Karpas-422 (cell line): ENCODE results near the gene CORO1A. TPM values are rescaled to one million over a fixed set of nuclear protein-coding genes. Genes with fewer than 3 reads are reported as not detected.

ENCODE experiments used
- DNase-seq: peaks from one replicate; pipeline ENCODE4 v3.0.0-alpha.2; 2015
- H2AFZ ChIP-seq: fragments of 200-600 bp; sonication (generic); 2 replicates; pipeline ENCODE4 v1.6.1; 2014; ENCODE audit warnings: antibody characterized with exemption, low read length, mixed read lengths
- H3K27ac ChIP-seq: fragments of 200-600 bp; sonication (generic); 2 replicates; pipeline ENCODE4 v1.5.1; 2014; ENCODE audit warnings: mild to moderate bottlenecking, low read length, moderate library complexity
- H3K27me3 ChIP-seq: fragments of 200-600 bp; sonication (generic); 2 replicates; pipeline ENCODE4 v1.6.1; 2014; ENCODE audit warnings: low read length, mixed read lengths
- H3K36me3 ChIP-seq: fragments of 200-600 bp; sonication (generic); 2 replicates; pipeline ENCODE4 v1.6.1; 2014; ENCODE audit warnings: low read length, mixed read lengths; ENCODE audit not compliant: insufficient read depth
- H3K4me1 ChIP-seq: fragments of 200-600 bp; sonication (generic); 2 replicates; pipeline ENCODE4 v1.6.1; 2014; ENCODE audit warnings: mild to moderate bottlenecking, low read length, mixed read lengths
- H3K4me2 ChIP-seq: fragments of 200-600 bp; sonication (generic); 2 replicates; pipeline ENCODE4 v1.6.1; 2014; ENCODE audit warnings: low read length, low read depth, mild to moderate bottlenecking; ENCODE audit not compliant: poor library complexity, severe bottlenecking
- H3K4me3 ChIP-seq: fragments of 200-600 bp; sonication (generic); 2 replicates; pipeline ENCODE4 v1.5.1; 2014; ENCODE audit warnings: mild to moderate bottlenecking, antibody characterized with exemption, low read length, mixed read lengths
- H3K79me2 ChIP-seq: fragments of 200-600 bp; sonication (generic); 2 replicates; pipeline ENCODE4 v1.6.1; 2014; ENCODE audit warnings: mild to moderate bottlenecking, low read length, mixed read lengths
- H3K9ac ChIP-seq: fragments of 200-600 bp; sonication (generic); 2 replicates; pipeline ENCODE4 v1.6.0; 2014; ENCODE audit warnings: low read length
- H3K9me2 ChIP-seq: fragments of 200-600 bp; sonication (generic), shearing (Covaris generic); replicated peaks from 2 replicates; pipeline ENCODE4 v1.6.0; 2014; ENCODE audit warnings: mild to moderate bottlenecking, low read length, moderate library complexity; ENCODE audit not compliant: insufficient read depth
- H3K9me3 ChIP-seq: fragments of 300-700, 200-600 bp; sonication (generic); 2 replicates; pipeline ENCODE4 v1.6.1; 2014; ENCODE audit warnings: low read length, mixed read lengths
- H4K20me1 ChIP-seq: fragments of 200-600 bp; sonication (generic); 2 replicates; pipeline ENCODE4 v1.6.1; 2014; ENCODE audit warnings: mild to moderate bottlenecking, antibody characterized with exemption, low read length, low read depth; ENCODE audit not compliant: insufficient read depth
- total RNA-seq: library from RNA; depleted of rRNA; stranded (reverse); fragments of >200 nt; shearing (Covaris generic); gene quantifications from 2 replicates; pipeline ENCODE4 v1.2.3, GENCODE V29; 2014; ENCODE audit warnings: low replicate concordance; rRNA removed

The CORO1A gene
- 362 and 820 TPM in 2 replicates for total RNA-seq

DNA sequence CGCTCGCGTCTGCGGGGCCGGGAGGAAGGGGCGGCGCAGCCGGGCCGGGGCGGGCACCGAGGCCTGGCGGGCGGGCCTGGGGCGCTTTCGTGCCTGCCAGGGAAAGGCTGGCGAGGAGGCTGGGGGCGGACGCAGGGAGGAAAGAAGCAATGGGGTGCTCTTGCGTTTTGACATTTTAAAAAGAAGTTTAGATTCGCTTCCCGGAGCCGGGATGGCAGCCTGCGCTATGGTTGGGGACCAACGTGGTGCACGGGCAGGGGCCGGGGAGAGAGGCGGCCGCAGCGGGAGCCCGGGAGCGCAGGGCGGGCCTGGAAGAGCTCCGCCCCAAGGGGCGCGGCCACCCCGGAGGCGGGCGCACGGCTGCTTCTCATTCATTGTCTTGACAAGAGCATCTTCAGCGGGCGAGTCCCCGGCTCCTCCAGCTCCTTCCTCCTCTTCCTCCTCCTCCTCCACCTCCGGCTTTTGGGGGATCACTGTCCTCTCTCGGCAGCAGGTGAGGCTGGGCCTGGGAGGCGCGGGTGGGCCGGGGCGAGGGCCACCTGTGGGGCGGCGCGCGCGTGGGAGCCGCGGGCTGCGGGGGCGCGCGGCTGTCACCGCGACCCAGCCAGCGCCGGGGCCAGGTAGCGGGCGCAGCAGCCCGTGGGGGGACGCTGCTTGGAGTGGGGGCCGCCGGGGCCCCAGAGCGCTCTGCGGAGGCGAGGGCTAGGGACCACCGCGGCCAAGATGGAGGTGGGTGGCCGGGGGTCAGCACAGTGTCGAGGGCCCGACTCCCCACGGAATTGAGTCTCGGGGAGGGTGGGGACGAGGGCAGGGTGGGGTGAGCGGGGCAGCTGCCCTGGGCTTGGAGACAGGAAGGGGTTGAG lies at the start of gene CORO1A:
CORO1A (plus strand) TSS at position 370 of the 863 bp plus-strand sequence. CDS start 1,608 bp downstream, outside the sequence.
- H3K9me2 ChIP-seq = no peaks in the 10 kb centered on the region
- peaks cover 37% of the 10 kb centered on the region for H3K4me1 ChIP-seq
- H3K4me2 ChIP-seq = peak within 1 kb of the TSS; percentile 89
- no peaks in the 10 kb centered on the region for H3K9me3 ChIP-seq
- H2AFZ ChIP-seq = peak within 1 kb of the TSS; percentile 88
- H4K20me1 ChIP-seq = 0 out of 2 replicates have a peak, but pooled peaks cover 3% of the 10 kb centered on the region
- H3K4me3 ChIP-seq = peak within 1 kb of the TSS; percentile 100
- peak within 1 kb of the TSS; percentile 99 for H3K27ac ChIP-seq
- peaks cover 37% of the 10 kb centered on the region for H3K79me2 ChIP-seq
- peaks cover 23% of the 10 kb centered on the region for H3K36me3 ChIP-seq
- peak within 1 kb of the TSS; percentile 100 for H3K9ac ChIP-seq
- DNase-seq = peak; percentile 95
- H3K27me3 ChIP-seq = no peaks in the 10 kb centered on the region

DNA sequence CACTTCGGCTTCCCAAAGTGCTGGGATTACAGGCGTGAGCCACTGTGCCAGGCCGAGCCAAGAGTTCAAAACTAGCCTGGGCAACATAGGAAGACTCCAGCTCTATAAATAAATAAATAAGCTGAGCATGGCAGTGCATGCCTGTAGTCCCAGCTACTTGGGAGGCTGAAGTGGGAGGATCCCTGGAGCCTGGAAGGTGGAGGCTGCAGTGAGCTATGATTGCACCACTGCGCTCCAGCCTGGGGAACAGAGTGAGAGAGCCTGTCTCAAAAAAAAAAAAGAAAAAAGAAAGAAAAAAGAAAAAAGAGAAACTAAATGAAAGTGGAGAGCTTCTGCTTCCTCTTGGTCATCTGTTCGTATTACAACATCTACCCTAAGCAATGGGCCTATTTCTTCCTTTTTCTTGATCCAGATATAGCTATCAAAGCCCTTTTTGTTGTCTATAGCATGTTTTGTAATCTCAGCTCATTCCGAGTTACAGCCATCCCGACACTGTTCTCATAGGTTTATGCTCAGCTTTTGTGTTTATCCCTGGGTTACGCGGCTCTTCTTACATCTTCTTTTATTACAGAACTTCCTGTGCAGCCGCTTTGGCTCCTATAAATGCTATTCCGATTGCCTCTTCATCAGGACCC lies 46.3 kb upstream of the CORO1A start:
- H3K9me2 ChIP-seq = no peaks in the 10 kb centered on the region
- H3K4me2 ChIP-seq = no peak overlapping the region
- H3K9me3 ChIP-seq = no peaks in the 10 kb centered on the region

DNA sequence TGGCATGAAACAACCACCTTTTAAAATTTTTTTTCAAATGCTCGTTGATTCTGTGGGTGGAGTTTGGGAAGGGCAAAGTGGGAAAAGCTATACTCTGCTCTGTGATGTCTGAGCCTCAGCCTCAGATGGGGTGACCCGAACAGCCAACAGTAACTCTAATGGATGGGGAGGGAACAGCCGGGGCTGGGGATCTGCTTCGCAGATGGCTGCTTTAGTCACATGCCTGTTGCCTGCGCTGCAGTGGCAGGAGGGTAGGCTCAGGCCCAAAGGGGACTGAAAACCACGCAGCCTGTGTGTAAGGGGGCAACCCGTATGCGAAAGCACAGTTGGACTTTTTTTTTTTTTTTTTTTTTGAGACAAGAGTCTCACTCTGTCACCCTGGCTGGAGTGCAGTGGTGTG lies 45.5 kb upstream of the CORO1A start:
- peaks cover 5% of the 10 kb centered on the region for H3K4me1 ChIP-seq
- no peak overlapping the region for H3K4me2 ChIP-seq
- H2AFZ ChIP-seq = no peak overlapping the region
- no peaks in the 10 kb centered on the region for H3K27me3 ChIP-seq
- no peak overlapping the region for H3K4me3 ChIP-seq
- no peak overlapping the region for H3K9ac ChIP-seq
- H3K36me3 ChIP-seq = no peaks in the 10 kb centered on the region
- H3K9me3 ChIP-seq = no peaks in the 10 kb centered on the region
- no peaks in the 10 kb centered on the region for H4K20me1 ChIP-seq
- no peaks in the 10 kb centered on the region for H3K79me2 ChIP-seq
- H3K9me2 ChIP-seq = no peaks in the 10 kb centered on the region
- no peak for DNase-seq
- H3K27ac ChIP-seq = no peak overlapping the region

More for the DNA sequence above, 46.3 kb upstream of the CORO1A start:
- Histone ChIP-seq H3K9ac (no peak overlapping the region), H3K36me3 (no peaks in the 10 kb centered on the region), H3K4me1 (peaks cover 5% of the 10 kb centered on the region), H3K4me3 (no peak overlapping the region), H3K27ac (no peak overlapping the region), H3K27me3 (no peaks in the 10 kb centered on the region), H2AFZ (no peak overlapping the region), H4K20me1 (no peaks in the 10 kb centered on the region), H3K79me2 (no peaks in the 10 kb centered on the region)
- DNase-seq = no peak

DNA sequence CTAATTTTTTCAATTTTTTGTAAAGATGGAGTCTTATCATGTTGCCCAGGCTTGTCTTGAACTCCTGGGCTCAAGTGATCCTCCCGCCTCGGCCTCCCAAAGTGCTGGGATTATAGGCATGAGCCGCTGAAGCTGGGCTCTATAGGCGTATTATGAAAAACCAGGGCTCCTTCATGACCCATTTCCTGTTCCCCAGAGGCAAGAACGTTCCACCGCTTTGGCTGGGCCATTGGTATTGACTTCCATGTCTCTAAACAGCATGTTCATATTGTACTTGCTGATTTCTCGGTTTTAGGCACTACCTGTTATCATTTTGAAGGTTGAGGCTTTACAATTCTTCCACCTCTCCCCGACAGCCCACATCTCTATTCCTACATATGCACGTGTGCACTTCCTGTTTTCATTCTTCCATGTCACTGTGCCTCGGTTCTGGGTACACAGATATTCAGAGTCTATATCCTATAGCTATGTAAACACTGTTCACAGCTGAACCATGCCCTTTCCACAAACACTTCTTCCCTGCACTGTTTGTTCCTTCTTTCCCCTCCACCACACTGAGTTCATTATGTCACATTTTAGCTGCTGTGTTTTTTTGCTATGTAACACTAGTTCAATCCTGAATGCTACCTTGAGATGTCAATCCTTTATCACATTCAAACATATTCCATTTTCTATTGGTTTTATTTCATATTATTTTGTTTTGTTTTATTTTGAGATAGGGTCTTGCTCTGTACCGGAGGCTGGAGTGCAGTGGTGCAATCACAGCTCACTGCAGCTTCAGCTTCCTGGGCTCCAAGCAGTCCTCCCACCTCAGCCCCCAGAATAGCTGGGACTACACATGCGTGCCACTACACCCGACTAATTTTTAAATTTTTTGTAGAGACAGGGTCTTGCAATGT lies 43.6 kb upstream of the CORO1A start:
- H3K9me3 ChIP-seq = no peaks in the 10 kb centered on the region
- peak overlapping the region; percentile 74 for H2AFZ ChIP-seq
- DNase-seq = no peak
- peaks cover 5% of the 10 kb centered on the region for H3K4me1 ChIP-seq
- H3K36me3 ChIP-seq = no peaks in the 10 kb centered on the region
- no peak overlapping the region for H3K4me3 ChIP-seq
- H3K9me2 ChIP-seq = no peaks in the 10 kb centered on the region
- no peaks in the 10 kb centered on the region for H3K79me2 ChIP-seq
- H3K4me2 ChIP-seq = peak overlapping the region; percentile 11
- no peaks in the 10 kb centered on the region for H3K27me3 ChIP-seq
- no peaks in the 10 kb centered on the region for H4K20me1 ChIP-seq
- H3K9ac ChIP-seq = no peak overlapping the region
- no peak overlapping the region for H3K27ac ChIP-seq

DNA sequence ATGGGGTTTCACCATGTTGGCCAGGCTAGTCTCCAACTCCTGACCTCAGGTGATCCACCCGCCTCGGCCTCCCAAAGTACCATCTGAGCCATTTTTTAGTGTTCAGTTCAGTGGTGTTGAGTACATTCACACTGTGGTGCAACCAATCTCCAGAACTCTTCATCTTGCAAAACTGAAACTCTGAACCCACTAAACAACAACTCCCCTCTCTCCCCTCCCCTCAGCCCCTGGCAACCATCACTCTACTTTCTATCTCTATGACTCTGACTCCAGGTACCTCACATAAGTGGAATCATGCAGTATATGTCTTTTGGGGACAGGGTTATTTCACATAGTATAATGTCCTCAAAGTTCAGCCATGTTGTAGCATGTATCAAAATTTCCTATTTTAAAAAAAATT lies 41.7 kb upstream of the CORO1A start:
- H3K79me2 ChIP-seq = no peaks in the 10 kb centered on the region
- DNase-seq = no peak

DNA sequence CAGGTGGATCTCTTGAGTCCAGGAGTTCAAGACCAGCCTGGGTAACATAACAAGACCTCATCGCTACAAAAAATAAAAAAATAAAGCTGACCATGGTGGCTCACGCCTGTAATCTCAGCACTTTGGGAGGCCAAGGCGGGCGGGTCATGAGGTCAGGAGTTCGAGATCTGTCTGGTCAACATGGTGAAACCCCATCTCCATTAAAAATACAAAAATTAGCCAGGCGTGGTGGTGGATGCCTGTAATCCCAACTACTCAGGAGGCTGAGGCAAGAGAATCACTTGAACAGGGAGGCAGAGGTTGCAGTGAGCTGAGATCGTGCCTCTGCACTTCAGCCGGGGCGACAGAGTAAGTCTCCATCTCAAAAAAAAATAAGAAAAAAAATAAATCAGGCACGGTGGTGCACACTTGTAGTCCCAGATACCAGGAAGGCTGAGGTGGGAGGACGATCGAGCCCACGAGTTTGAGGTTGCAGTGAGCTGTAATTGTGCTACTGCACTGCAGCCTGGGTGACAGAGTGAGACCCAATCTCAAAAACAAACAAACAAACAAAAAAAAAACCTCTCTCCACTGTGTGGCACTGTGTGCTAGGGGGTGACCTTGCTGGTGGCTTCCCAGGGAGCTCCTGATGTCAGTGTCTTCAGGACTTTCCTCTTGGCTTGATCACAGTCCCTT lies 40.6 kb upstream of the CORO1A start:
- Histone ChIP-seq H3K9me2 (no peaks in the 10 kb centered on the region), H3K4me3 (no peak overlapping the region), H2AFZ (no peak overlapping the region), H3K27me3 (0 out of 2 replicates have a peak, but pooled peaks cover 2% of the 10 kb centered on the region), H3K79me2 (no peaks in the 10 kb centered on the region), H4K20me1 (no peaks in the 10 kb centered on the region), H3K4me1 (peaks cover 5% of the 10 kb centered on the region), H3K4me2 (no peak overlapping the region), H3K27ac (no peak overlapping the region), H3K9me3 (no peaks in the 10 kb centered on the region), H3K9ac (no peak overlapping the region), H3K36me3 (no peaks in the 10 kb centered on the region)
- DNase-seq = peak; percentile 53

More for the DNA sequence above, 41.7 kb upstream of the CORO1A start:
- H3K4me2 ChIP-seq = no peak overlapping the region
- no peak overlapping the region for H3K4me3 ChIP-seq
- H3K9ac ChIP-seq = no peak overlapping the region
- no peaks in the 10 kb centered on the region for H3K9me3 ChIP-seq
- no peaks in the 10 kb centered on the region for H3K36me3 ChIP-seq
- H3K4me1 ChIP-seq = peaks cover 5% of the 10 kb centered on the region
- H4K20me1 ChIP-seq = no peaks in the 10 kb centered on the region
- H3K27me3 ChIP-seq = 0 out of 2 replicates have a peak, but pooled peaks cover 2% of the 10 kb centered on the region
- H2AFZ ChIP-seq = no peak overlapping the region
- H3K27ac ChIP-seq = no peak overlapping the region
- no peaks in the 10 kb centered on the region for H3K9me2 ChIP-seq

DNA sequence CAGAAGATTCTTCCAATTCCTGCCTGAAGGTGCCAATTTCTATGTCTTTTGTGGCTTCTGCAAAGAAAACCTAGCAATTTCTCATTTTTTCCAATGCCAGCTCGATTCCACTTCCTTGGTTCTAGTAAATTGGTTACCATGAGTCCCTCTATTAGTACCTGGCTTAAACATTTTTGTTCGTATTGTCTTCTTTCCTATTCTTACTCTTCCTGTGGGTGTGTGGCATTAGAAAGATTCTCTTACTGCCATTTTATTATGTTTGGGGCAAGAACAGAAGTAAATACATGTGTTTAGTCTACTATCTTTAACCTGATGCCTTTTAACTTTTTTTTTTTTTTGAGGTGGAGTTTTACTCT lies 40.1 kb upstream of the CORO1A start:
- no peak overlapping the region for H3K4me2 ChIP-seq
- no peaks in the 10 kb centered on the region for H3K9me2 ChIP-seq
- no peak overlapping the region for H3K9ac ChIP-seq
- no peaks in the 10 kb centered on the region for H3K36me3 ChIP-seq
- H2AFZ ChIP-seq = no peak overlapping the region
- H3K9me3 ChIP-seq = no peaks in the 10 kb centered on the region
- no peaks in the 10 kb centered on the region for H3K79me2 ChIP-seq
- no peaks in the 10 kb centered on the region for H4K20me1 ChIP-seq
- H3K4me3 ChIP-seq = no peak overlapping the region
- H3K27ac ChIP-seq = no peak overlapping the region
- H3K4me1 ChIP-seq = peaks cover 5% of the 10 kb centered on the region
- DNase-seq = no peak
- H3K27me3 ChIP-seq = 0 out of 2 replicates have a peak, but pooled peaks cover 2% of the 10 kb centered on the region
